NCI-H510A (cell line): ENCODE measurements around the gene IFNGR1.

Experiments used
- DNase-seq: peaks from one replicate; lab custom pipeline; 2025; lab: John Stamatoyannopoulos, UW

The IFNGR1 gene

GRCh38 chr6:137176729-137177128 is 42.5 kb downstream of the IFNGR1 start:
- no peak for DNase-seq

- DNase-seq: no peak
These were observed 43.3 kb downstream of the IFNGR1 start for GRCh38 chr6:137175868-137176245.

- no peak for DNase-seq
These were observed 43.9 kb downstream of the IFNGR1 start for GRCh38 chr6:137175157-137175867.

- no peak for DNase-seq
These were observed 45.7 kb downstream of the IFNGR1 start, which contains the start of gene IL22RA2 for GRCh38 chr6:137173501-137173900. Gene IL22RA2, minus strand, starts transcription at chr6:137173644. Its CDS starts 11,895 bp downstream, at chr6:137161749.

- no peak for DNase-seq
These were observed 46.3 kb downstream of the IFNGR1 start for GRCh38 chr6:137172734-137173431.

GRCh38 chr6:137171824-137172733 is 47.1 kb downstream of the IFNGR1 start:
- no peak for DNase-seq

- DNase-seq: no peak
These were observed 48.2 kb downstream of the IFNGR1 start for GRCh38 chr6:137171053-137171374.

- no peak for DNase-seq
These were observed 48.7 kb downstream of the IFNGR1 start for GRCh38 chr6:137170266-137171052.

- DNase-seq: no peak
These were observed 51.3 kb downstream of the IFNGR1 start for GRCh38 chr6:137167702-137168377.

GRCh38 chr6:137166247-137167098 is 52.7 kb downstream of the IFNGR1 start:
- no peak for DNase-seq

GRCh38 chr6:137165375-137166246 is 53.6 kb downstream of the IFNGR1 start:
- no peak for DNase-seq

GRCh38 chr6:137163732-137164318 is 55.4 kb downstream of the IFNGR1 start:
- DNase-seq: no peak

GRCh38 chr6:137162692-137163306 is 56.4 kb downstream of the IFNGR1 start:
- DNase-seq: no peak

- no peak for DNase-seq
These were observed 57.2 kb downstream of the IFNGR1 start for GRCh38 chr6:137161949-137162348.

- DNase-seq: no peak
These were observed 58.4 kb downstream of the IFNGR1 start for GRCh38 chr6:137160763-137161162.

GRCh38 chr6:137159912-137160311 is 59.3 kb downstream of the IFNGR1 start:
- no peak for DNase-seq

- DNase-seq: no peak
These were observed 61.6 kb downstream of the IFNGR1 start for GRCh38 chr6:137157601-137158000.

- no peak for DNase-seq
These were observed 62.5 kb downstream of the IFNGR1 start for GRCh38 chr6:137156650-137157049.
